NCI-H187 treated with DMSO at 0.1 percent for 48 hours (cell line): Measurements from ENCODE around the gene SPSB4.
"Not testable (repeated sequence)": the region's sequence is repeated elsewhere in the genome, so short reads cannot be mapped to it uniquely, and the experiment has no call there.

Experiments
- DNase-seq: peaks from one replicate; lab custom pipeline; 2025; lab: John Stamatoyannopoulos, UW

Gene SPSB4

DNA sequence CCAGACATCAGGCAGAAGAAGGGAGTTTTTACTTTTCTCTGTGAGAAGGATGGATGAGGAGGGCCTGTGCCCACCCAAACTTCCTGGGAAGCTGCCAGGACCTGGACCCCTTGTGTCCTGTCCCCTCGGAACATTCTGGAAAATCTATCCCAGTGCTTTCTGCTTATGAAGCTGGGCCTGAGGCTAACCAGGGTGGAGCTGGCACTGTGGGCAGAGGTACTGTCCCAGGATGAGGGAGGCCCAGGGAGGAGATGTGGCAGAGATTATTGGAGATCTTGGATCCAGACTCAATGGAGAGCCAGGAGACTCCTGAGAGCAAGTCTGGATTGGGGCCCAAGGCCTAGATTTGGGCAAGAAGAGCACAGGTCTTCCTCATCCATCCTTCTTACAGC, 44.4 kb downstream of the SPSB4 start:
- DNase-seq, result no peak

DNA sequence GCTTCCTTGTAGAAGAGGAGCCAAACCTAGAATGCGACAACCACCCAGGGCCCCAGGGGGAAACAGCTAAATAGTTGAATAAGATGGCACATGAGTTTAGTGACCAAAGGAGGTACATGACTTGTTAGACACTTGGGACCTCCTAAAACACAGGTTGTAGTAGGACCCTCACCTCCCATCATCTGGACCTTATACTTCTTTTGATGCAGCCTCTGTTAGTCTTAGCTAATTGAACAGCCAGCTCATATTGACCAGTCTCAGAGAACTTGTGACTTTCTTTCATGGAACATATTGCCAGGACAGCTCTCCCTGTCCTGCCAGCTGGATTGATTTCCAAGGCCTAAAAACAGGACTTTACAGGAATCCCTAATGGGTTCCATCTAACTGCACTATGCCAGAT, 45.0 kb downstream of the SPSB4 start:
- no peak for DNase-seq

DNA sequence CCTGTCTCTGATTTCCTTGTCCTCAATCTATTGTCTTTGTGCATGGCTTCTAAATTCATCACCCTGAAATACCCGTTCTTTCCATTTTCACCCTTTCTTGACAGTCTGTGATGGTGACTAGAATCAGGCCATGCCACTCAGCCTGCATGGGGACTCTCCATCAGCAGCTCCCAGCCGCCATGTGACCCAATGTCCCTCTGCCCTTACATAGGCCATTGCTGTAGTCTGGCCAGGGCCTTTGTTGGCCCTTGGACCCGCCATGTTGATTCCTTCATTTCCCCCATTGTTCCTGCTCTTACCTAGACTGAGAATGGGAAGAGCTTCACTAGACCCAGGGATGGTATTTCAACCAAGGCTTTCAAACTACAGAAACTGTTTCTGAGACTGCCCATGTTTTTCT, 45.8 kb downstream of the SPSB4 start:
- DNase-seq, result no peak

DNA sequence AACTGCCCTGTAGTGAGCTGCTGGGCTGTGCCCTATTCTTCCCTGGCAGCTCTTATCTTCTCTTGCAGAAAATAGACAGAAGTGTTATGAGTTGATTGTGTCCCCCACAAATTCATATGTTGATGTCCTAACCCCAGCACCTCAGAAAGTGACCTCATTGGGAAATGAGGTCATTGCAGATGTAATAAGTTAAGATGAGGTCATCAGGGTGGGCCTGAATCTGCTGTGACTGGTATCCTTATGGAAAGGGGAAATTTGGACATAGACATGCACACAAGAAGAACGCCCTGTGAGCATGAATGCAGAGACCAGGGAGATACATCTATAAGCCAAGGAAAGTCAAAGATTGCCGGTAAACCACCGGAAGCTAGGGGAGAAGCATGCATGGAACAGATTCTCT, 49.0 kb downstream of the SPSB4 start:
- DNase-seq, result no peak

DNA sequence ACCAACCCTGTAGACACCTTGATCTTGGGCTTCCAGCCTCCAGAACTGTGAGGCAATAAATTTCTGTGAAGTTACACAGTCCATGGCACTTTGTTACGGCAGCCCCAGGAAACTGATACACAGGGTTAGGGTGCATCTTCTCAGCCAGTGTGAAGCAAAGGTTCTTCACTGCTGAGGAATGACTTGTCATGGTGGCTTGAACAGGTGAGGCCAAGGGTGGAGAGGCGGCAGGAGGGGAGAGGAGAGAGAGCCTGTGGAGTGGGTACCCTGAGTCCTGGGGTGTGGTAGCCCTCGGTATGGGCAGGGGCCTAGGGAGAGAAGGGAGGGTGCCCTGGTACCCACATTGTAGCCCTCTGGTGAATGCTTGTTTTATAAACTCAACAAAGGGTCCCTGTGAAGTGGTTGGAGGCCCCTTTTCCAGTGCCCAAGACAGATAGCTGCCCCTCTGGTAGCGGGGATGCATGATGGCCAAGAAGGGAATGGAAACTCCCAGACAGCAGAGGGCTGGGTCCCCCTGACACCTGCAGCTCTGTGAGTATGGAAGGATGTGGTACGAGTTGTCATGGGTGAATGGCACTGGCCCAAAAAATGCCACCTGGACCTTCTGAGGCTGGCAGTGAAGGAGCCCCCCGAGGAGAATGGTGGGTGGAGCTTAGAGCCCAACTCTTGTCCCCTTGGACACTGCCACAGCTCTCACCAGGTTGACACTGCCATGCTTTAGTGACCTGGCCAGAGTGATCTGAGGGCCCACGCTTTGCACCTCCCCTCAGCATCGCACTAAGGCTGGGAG, 49.6 kb downstream of the SPSB4 start:
- DNase-seq, result no peak

DNA sequence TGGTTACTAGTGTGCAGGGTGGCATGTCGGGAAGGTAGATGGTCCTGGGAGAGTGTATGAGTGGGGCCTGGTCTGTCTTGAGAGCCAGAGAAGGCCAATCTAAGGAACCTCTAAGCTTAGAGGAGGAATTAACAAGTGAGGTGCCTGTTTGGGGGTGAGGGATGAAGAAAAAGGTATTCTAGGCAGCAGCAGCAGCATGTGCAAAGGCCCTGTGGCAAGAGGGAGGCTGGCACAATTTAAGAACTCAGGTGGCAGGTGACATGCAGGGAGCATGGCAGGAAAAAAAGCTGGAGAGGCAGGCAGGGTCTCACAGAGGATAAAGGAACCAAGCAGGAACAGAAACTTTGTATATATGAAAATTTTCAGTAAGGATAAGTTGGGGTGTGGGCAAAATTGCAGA, 51.2 kb downstream of the SPSB4 start:
- DNase-seq, result no peak

DNA sequence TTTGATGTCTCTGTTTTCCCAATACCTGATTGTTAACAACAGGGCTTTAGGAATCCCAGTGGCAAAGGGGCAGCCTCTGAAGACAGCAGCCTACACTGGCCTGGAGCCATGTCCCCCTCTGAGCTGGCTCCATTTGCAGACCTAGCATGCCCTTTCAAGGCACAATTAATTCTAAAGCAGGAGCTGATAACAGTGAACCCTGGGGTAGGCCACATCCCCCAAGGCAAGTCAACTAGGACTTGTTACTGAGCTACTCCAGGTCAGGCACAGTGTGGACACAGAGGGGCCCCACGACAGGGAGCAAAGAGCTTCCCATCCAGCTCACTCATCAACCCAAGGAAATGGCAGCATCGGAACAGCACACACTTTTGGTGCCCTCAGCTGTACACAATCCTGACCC, 51.9 kb downstream of the SPSB4 start:
- DNase-seq, result no peak

DNA sequence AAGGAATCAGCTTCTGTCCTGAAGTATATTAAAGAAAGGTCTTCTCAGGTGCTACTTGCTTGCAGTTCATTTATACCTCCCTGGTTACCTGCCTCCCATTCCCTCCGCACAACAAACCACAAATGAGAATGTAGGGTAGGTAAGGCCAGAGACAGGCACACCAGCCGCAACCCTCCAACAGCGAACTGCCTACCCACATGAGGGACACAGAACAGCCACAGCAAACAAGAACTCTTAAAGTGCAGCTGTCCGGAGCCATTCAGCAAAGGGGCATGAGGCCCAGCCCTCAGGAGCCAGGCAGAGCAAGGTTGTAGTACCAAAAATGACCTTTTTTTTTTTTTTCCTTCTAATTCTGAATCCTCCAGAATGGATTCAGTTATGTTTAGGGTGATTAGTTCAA, 52.4 kb downstream of the SPSB4 start:
- no peak for DNase-seq

DNA sequence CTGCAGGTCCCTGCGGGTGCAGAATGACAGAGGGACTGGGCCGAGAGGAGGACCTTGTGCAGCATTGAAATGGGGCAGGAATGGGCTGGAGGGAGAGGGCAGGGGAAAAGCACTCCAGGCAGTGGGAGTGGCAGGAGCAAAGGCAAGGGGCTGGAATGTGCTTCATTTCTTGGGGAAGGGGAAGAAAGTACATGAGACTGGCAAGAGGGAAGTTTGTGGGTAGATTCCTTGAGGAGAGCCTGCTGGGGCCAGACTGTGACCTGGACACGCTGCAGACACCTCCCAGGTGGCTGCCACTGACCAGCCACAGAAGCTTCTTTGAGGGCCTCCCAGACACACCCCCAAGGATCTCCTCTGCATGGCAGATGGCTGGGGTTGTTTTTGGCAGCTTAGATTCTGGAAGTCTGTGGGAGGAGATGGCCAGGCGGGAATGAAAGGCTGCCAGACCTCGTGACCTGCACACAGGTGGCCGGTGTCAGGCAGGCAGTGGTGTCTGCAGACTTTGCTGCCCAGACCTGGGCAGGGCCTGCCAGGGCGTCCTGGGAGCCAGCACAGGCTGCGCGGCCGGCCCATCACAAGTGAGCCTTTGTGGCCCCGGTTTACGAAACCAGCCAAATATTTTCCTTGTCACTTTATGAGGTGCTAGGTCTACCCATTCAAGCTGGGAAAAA, 53.1 kb downstream of the SPSB4 start:
- DNase-seq, result no peak

DNA sequence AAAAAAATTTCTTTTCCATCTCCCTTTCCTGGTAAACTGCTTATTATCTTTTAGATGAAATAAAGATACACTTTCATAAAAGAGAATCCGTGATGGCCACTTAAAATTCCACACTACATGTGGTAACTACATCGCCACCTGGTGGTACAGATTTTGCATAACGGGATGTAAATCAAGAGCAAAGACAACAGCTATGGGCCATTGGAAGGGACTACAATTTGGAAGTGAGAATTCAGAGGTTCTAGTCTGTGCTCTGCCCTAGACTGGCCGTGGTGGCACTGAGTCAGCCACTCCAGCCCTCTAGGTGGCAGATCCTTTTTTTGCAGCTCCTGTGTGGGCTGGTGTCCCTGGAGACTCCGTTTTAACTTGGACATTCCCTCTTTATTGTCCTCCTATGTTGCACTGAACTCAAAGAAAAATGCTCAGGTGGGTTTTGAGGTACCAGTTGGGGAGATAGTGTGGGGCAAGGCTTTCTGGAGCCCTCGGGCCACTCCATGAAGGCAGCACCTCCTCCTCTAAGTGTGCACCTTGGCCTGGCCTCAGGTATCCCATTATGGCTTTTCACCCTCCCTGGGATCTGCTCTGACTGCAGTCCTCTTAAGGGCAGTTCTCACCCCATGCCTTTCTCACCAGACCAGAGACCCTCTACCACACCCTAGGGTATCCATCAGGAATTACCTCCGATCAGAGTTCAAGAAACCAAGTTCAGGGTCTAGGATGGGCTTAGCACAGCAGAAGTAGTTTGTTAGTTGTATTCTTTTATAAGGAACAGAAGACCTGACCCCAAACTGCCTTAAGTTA, 54.9 kb downstream of the SPSB4 start:
- DNase-seq, result peak; percentile 1

DNA sequence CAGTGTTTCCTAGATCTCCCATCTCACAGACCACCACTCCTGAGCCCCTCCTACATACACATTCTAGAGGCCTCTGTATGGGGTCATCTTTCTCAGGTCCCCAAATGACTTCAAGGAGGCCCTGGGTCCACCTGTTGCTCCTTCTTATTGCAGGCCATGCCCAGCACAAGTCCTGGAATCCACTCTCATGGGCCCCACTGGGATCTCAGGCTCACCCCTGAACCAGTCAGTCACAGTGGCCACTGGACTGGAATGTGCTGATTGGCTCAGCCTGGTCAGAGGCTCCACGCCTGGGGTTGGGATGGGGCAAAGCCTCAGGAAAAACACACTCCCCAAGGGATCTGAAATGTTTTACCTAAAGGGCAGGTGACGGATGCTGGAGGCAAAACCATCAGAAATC, 55.7 kb downstream of the SPSB4 start:
- no peak for DNase-seq

DNA sequence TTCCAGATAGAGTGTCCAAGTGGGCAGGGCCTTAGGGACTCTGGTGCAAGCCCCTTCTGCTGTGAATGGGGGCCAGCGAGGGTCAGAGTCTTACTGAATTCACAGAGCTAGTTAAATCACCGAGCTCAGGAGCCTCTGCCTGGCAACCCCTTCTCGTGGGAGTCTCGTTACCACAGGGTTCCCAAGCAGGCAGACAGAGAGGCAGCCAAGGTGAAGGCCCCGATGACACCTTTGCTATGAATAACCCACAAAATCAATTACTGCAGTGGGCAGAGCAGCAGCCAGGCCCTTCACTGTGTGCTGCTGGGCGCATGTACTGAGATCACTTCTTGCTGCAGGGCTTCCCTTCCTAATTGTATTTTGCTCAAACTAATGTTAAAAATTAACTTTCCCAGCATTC, 56.9 kb downstream of the SPSB4 start:
- DNase-seq, result no peak

DNA sequence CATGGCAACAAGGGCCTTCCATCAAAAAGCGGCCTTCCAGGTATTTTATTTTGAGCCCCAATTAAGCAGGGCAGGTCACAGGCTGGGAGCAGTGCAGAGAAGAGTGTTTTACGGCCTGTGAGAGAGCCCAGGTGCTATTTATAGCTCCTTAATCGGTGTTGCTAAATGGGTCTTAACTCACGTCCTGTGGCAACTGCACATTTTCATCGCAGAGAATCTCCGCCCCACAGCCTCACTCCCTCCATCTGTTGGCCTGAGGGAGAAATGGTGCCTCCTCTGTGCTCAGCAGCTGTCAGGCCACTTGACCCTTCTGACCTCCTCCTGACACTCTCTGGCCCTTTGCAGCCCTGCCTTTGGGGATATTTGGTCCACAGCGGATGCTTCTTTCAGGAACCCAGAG, 58.6 kb downstream of the SPSB4 start:
- DNase-seq, result no peak

DNA sequence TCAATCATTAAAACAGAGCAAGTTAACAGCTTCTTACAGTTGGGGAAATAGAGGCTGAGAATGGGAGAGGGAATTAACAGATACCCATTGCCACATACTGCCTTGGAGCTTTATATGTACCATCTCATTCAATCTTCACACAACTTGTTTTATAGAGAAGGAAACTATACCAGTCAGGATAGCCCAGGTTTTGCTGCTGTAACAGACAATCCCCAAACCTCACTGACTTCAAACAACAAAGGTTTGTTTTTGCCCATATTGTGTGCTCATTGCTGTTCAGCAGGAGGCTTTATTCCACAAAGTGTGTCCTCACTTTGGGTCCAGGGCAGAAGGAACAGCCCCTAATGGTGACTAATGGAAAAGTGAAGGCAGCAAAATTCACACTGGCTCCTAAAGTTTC, 59.2 kb downstream of the SPSB4 start:
- no peak for DNase-seq

DNA sequence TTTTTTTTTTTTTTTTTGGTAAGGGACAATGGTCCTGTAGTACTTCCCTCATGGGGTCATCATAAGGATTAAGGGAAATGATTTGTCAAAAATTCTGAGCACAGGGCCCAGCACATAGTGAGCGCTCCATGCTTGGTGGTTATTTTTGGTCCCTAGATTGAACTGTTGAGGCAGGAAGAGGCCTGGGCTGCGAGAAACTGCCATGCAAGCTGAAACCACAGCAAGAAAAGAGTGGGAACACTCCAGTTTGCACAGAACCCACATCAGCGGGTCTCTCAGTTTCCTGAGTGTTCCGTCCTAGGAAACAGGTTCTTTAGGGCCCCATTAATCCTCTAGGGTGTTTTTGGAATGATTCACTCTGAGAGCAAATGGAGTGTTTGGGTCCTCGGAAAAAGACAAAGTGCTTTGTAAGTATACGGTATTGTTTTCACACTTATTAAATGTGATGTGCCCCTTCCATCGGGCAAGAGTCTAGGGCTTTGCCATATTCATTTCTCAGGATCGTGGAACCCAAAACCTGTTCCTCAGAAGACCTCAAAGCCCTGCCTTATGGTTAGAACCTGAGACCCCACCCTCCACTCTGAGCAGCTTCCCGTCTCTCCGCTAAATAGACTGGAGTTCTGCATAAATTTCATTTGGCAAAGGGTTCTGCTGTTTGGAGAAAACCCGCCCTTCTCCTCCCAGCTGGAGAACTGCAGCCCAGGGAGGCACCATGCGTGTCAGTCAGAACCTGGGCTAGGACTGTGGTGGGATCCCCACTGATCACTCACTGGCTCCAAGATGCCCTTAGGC, 60.4 kb downstream of the SPSB4 start:
- no peak for DNase-seq

DNA sequence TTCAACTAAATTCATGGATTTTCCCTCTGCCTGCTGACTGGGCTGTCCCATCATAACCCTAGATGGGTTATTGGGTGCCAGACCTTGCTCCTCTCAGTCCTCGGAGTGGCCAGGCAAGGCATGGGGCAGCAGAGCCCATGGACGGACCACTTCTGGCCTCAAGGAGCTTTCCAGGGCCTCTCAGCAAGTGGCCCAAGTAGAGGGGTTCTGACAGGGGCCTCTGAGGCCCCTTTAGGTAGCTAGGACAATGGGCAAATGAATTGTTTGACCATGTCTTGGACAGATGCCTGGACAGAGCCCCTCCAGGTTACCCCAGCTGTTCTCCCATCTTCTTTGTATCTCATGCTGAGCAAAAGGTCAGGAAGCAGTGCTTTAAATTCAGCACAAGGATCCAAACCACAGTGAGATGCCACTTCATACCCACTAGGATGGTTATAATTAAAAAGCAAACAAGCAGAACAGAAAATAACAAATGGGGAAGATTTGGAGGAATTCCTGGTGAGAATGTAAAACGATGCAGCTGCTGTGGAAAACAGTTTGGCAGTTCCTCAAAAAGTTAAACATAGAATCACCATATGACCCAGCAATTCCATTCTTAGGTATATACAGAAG, 61.6 kb downstream of the SPSB4 start:
- DNase-seq, result no peak

DNA sequence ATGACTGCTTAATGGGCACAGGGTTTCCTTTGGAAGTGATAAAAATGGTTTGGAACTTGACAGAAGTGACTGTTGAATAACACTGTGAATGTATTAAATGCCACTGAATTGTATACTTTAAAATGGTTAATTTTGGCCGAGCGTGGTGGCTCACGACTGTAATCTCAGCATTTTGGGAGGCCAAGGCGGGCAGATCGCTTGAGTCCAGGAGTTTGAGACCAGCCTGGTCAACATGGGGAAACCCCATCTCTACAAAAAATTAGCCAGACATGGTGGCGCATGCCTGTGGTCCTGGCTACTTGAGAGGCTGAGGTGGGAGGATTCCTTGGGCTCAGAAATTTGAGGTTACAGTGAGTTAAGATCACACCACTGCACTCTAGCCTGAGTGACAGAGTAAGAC, 62.5 kb downstream of the SPSB4 start:
- not testable (repeated sequence) for DNase-seq

DNA sequence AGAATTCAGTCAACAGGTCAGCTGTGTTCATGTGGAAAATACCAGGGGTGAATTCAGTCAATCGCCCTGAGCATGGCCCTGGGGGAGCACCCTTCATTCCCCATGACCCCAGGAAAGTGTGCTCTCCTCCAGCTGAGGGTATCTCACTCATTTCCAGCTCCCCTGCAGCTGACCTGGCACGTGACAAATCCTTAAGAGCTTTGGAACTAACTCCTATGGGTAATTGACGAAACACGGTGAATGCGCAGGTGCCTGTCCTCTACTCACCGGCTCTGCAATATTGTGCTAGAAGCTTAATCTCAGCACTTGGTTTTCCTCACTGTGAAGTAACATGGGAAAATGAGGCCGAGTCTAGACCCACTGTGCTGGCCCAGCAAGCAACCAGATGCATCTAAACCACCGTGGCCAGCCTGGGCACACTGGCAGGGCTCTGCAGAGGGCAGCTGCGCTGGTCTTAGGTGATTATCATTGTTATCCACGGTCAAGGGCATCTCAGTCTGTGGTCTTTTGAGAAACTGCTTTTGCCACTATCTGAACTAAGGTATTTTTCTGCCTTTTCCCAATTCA, 63.1 kb downstream of the SPSB4 start:
- no peak for DNase-seq

DNA sequence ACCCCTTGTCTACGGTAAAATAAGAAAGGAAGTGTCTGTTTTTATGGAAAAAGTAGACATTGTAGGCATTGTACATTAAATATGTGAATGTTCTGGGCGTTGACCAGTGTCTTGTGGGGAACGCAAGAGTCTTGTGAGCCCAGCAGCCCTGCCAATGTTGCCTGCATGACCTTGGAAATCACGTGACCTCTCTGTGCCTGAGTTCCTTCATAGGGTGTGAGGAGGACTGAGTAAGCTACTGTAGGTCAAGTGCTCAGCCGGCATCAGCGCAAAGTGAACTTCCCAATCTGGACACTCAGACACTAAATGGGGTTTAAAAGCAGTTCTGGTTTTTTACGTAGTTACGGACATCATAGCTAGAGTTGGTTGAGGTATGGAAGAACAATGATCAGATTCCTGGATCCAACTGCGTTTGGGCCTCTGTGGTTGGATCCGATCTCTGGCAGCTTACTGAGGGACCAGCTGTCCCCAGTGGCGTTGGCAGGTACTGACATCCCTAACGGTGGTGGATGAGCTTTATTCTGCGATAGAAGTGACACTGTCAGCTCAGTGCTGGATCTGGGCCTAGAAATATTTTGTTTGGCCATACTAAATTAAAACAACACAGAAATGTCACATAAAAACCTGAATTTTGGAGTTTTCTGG, 63.8 kb downstream of the SPSB4 start:
- no peak for DNase-seq

DNA sequence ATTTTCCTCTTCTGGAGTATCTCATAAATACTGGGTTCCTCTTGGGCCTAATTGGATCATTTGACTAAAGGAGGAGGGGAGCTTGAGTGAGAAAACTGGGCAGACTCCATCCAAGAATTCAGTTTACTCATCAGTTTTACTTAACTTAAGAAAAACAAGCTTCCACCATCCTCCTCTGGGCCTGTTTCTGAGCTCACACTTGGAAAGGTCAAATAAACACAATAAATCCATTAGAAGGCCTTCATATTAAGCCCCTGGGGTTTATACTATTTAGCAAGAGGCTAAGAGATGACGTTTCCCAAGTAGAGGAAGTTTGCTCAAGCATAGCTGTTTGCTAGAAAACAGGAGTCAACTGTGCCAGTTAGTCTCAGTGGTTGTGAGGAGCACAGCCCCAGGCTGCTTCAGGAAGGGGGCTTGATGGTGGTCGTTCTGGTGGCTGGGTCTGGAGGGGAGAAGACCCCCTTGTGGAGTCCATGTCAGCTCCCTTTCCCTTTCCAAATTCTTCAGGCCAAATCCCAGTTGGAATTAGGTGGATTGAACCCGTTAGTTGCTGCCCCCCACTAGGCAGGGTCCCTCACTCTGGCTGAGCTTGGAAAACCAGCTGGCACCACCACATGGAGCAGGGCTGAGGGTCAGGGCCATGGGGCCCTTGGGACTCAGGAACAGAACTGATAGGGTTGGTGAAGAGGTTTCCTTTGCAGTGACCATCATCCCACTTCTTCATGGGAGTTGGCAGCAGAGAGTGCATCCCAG, 64.8 kb downstream of the SPSB4 start:
- no peak for DNase-seq
